NT2/D1 (cell line): ENCODE data around the gene PRRT2.

ENCODE experiments used
- YY1 ChIP-seq: IDR thresholded peaks from 2 replicates; pipeline ENCODE4 v1.6.1; 2011; ENCODE audit not compliant: insufficient read length, insufficient read depth
- ZNF274 ChIP-seq: IDR thresholded peaks from 2 replicates; pipeline ENCODE4 v1.6.1; 2011; ENCODE audit warnings: mild to moderate bottlenecking, low read depth, low read length

DNA sequence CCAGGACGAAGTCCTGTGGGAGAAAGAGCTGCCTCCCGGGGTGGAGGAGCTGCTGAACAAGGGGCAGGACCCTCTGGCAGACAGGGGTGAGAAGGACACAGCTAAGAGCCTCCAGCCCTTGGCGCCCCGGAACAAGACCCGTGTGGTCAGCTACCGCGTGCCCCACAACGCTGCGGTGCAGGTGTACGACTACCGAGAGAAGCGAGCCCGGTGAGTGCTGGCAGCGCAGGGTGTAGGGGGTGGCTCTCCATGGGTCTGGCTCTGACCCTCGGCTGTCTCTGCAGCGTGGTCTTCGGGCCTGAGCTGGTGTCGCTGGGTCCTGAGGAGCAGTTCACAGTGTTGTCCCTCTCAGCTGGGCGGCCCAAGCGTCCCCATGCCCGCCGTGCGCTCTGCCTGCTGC is 29.6 kb downstream of the PRRT2 start:
- TF ChIP-seq YY1 (no peak), ZNF274 (no peak)
